Eye (tissue), 1 donor: ENCODE data around the gene MCF2L2.
"Not testable (repeated sequence)": the region's sequence is repeated elsewhere in the genome, so short reads cannot be mapped to it uniquely, and the experiment has no call there.

ENCODE experiments used
- DNase-seq: peaks from one replicate; pipeline ENCODE4 v3.0.0-alpha.2; 2015

MCF2L2 gene

DNA sequence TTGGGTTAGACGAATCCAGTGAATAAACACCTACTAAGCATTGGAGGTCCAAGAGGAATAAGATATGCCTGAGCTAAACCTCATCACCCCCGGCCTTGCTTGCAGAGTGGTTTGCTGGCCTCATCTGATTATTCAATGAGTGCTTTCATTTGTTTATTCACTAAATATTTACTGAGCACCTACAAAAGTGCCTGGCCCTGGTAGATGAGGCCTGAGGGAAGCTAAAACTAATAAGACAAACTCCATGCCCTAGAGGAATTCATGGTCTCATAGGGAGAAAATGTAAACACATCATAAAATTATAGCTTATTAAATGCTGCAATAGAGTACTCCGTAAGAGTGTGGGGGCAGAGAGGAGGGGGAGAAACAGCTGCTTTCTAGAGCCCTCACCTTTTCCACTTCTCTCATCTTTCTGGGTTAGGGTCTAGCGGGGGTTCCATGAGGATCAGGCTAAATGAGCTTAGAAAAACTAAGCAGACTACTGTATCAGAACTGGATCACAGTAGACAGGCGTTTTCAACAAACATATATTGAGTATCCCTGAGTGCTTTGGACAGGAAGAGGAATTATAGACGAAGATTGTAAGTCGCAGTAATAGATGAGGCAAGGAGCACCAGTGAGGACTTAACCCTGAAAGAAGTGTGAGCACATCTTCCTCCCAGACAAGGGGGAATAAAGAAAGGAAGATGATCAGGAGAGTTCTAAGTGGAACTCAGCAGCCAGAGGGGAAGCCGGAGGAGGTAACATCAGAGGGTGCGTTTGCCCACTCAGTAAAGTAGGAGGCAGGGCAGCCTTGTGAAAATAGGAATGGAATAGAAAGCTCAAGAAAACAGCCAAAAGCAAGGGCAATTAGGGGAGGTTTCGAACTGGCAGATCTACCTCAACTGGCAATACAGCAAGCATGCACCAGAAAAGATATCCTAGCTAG lies 234.4 kb downstream of the MCF2L2 start:
- DNase-seq: no peak

DNA sequence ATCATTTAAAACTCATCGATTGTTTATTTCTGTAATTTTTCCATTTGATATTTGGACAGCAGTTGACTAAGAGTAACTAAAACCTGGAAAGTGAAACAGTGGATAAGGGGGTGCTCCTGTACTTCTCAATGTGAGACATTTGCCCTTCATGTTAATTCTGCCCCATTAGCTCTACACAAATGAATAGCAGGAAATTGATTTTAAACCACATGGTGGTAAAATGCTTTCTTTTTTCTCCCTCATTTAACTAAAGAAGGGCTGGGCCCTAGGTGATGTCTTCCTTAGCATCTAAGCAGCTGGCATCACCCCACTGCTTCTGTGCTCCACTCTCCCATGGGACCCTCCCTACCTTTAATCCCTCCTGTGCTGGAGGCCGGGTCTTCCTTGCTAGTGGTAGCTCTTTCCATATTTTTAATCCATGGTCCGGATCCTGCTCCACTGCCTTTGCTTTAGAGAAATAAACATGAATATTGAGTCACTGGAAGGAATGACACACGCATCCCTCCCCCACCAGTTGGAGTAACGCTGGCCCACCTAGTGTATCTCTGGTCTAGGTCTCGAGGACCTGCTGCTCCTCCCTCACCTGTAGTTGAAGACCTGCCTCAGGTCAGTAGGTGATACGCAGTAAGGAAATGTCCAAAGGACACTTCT lies 235.6 kb downstream of the MCF2L2 start:
- no peak for DNase-seq

DNA sequence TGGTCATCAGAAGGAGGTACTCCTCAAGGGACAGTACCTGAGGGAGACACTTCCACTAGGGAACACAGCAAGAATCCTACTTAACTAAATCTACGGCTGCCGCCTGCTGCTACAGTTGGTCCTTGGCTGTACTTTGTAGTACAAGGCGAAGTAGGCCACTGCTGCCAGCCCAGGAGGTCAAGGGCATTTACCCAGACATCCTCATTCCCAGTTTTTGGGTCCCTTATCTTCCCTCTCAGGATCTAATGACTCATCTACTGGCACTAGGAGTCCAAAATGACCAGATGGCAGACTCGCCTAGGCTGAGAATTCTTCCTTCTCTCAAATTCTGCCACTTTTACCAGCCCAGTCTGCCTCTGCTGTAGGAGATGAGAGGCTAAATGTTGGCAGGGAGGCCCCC lies 238.8 kb downstream of the MCF2L2 start:
- DNase-seq: no peak

DNA sequence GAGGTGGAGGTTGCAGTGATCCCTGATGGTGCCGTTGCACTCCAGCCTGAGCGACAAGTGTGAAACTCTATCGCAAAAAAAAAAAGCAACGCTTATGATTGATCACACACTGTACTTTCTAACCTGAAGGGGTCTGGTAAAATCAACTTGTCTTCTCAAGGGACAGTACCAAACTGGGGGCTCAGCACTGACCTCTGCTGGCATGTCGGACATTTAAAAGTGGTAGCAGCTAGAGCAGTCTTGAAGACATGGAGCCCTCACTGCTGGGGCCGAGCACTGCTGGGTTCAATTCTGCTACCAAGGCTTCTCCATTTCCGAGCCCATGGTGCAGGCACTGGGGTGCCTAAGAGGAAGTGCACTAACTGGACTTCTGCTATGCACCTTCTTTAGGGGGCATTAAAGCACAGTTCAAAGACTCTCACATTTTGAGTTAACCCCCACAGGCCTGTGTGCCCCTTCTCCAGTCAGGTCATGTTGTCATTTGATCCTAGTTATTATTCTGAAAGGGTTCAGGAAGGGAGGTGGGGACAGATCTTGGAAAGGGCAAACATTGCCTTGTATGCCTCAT lies 239.4 kb downstream of the MCF2L2 start:
- peak; percentile 48 for DNase-seq

DNA sequence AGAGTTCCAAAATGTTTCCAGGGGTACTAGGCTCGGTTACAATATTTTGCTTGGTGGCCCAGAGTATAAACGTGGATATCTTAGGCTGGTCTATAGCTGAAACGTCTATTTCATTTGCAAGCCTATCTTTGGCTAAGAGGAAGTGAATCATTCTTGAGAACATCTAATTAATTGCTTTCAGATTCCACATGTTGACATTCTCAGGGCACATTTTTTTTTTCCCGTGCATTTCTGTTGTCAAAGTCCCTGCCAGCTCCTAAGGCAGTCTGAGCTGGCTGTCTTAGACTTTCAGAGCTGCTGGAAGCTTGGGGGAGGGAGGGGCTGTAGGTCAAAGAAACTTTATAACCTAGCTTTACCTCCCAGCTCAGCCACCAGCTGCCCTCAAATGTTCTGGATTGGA lies 242.7 kb downstream of the MCF2L2 start:
- DNase-seq: no peak

DNA sequence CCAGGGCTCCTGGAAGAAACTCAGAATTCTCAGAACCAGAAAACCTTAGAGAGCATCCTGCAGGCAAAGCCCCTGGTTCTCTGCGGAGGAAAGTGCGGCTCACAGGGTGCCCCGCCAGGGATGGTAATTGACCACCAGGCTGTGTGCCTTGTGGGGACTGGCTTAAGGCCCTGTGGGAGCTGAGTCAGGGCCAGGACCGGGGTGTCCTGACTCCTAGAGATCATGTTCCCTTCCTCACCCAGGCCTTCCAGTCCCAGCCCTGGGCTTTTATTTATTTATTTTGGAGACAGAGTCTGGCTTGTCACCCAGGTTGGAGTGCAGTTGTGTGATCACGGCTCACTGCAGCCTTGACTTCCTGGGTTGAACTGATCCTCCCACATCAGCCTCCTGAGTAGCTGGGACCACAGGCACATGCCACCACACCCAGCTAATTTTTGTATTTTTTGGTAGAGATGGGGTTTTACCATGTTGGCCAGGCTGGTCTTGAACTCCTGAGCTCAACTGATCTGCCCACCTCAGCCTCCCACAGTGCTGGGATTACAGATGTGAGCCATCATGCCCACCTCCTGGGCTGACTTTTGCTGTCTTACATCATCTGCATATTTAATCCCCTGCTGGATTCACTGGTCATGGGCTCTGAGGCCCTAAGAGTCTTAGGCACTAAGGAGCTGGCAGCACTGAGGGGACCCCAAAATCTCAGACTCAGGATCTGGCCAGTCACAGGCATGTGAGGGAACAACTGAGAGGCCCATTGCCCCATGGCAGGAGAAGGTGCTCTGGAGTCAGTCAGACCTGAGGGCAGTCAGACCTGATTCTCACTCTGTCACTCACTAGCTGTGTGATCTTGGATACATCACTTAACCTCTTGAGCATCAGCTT lies 245.4 kb downstream of the MCF2L2 start:
- DNase-seq: no peak

DNA sequence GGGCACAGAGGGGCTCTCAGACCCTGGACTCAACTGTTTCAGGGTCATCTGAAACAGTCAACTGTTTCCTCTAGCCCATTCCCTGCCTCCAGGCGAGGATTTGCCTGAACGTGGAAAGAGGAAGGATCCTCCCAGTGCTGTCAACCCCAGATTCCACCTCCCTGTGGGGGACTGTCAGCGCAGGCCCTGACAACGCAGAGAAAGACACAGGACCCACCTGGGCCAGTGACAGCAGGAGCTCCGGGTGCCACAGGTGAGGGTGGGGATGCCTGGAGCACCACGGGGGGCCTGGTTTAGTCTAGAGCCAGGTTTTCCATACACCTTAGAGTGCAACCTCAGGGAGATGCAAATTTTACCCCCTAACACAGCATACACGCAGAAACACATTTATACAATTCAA lies 246.3 kb downstream of the MCF2L2 start:
- DNase-seq: no peak

DNA sequence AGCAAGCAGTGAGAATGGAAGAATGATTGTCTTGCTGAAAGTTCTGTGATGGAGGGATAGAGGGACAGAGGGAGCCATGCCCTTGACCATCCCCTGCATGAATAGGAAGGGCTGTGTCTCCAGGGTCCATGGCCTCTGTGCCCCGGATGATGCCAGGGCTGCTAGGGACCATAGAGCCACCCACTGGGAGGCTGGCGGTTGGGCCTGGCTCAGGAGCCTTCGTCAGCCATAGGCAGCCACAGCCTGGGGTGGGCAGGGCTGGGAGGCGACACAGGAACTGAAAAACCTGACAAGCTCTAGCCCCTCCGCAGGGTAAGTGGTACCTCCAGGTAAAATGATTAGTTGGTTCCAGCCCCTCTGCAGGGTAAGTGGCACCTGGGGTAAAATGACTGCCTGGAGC lies 246.8 kb downstream of the MCF2L2 start:
- no peak for DNase-seq

DNA sequence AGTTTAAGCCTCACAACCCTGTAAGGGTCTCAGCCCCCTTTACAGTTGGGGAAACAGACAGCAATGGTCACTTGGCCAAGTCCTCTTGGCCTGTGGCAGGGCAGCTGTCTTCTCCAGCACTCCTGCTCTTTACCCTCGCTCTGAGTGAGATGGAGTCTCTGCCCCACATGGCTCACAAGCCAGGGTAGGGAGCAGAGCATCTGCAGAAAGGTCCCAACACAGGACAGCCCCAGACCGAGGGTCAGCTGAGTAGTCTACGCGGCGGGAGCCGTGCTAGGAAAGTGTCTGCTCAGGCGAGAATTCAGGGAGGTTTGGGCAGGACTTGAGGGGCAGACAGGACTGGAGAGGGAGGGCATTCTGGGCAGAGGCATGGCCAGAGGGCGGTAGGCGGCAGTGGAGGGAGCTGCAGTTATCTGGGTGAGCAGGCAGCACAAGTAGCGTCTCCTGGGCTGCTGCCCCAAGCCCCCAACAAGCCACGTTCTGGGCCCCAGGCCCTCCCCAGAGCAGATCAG lies 247.6 kb downstream of the MCF2L2 start:
- DNase-seq: peak; percentile 30

DNA sequence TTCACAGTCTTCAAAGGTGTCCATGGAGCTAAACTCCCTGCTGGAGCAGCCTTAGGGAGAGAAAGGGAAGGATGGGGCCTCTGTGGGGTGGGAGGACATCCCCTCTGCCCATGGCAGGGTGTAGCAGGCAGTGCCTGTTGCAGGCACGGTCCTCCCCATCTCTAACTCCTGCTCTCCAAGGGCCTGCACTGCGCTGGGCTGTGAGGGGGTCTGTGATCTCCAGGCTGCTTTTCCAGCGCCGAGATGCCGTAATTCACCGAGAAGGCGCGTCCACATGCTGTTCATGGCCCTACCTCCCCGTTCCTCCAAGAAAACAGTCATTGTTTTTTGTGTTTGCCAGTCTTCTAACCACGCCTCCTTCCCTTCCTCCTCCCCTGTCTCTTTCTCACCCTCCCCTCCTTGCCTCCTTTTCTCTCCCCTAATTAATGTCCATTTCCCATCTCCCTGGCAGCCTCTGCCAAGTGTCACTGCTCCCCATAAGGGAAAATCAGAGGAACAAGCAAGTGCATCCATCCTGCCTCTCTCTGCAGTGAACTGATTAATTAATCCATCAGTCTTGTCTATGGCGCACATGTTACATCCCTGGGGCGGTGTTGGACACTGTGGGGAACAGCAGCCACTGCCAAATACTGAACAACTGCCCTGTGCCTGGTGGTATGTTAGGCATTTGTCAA lies 248.2 kb downstream of the MCF2L2 start:
- DNase-seq: peak; percentile 70

DNA sequence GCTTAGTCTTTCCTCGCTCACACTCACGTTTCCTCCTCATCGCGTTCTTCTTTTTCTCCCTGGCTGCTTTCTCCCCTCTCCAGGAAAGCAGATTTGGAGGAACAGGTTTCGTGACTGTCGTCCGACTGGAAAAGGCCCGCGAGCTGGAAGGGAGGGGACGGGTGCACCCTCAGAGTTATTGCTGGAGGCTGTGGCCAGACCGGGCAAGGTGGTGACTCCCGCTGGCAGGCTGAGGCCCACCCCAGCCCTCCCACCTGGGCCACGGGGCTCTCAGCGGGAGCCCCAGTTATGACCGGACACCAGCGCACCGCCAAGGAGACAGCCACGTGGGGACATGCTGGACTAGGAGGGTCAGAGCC lies 248.9 kb downstream of the MCF2L2 start:
- not testable (repeated sequence) for DNase-seq

DNA sequence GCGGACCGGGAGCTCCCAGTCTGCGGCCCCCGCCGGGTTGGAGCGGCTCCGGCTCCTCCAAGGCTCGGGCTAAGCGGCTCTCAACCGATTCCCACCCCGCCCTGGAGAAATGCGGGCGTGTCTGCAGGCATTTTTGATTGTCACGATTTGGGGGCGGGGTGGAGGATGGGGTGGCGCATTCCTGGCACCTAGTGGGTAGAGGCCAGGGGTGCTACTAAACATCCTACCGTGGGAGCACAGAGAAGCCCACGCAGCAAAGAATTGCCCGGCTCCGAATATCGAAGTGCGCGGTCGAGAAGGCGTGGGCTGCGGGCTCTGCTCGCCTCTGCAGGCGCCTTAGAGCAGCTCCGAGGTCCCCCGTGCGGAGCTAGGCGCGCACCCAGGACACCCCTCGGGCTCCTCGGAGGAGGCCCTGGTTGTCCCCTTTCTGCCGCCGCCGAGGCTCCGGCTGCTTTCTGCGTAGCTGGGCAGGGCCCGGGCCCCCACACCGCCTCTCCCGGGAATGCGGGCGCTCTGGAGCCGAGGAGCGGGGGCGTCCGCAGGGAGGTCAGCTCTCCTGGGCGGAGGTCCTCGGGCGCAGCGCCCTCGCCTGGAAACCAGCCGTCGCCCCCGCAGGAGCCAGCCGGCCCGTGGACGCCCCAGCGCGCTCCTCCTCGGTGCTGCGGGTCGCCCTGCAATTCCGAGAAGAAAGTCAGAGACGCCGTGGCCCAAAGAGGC lies 249.4 kb downstream of the MCF2L2 start:
- DNase-seq: peak; percentile 77

DNA sequence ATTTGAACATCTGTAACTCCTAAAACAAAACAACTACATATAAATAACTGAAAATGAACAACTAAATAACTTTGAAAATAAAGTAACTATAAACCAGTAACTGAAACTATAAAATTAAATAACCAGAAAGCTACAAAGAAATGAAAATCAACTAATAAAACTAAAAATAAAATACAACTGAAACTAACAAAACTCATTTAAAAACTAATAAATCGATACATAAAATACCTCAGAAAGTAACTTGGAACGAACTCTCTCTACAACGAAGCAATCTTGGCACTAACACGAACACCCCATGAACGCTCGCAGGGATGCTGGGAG lies 249.9 kb downstream of the MCF2L2 start:
- no peak for DNase-seq

DNA sequence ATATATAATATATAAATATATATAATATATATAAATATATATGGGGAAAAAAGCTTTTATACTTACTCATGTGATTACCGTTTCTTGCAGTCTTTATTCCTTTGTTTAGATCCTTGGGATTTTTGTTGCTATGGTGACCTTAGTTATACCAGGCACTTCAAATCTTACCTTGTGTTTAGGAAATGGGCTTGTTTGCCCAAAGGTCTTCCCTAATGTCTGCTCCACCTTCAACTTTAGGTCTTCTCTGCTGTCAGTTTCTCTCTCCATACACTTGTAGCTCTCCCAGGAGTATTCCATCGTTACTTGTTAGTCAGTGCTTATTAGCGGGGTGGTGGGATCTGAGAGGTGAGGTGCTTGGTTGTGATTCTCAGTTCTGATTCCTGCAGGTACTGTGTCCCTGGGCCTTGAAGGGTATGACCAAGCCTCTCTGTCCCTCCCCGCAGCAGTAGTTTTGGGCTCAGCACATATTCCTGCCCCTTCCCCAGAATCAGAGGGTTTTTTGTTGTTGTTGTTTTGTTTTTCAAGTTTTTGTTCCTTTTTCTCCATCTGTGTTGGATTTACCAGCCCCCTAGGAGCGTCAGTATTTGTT lies 256.3 kb downstream of the MCF2L2 start:
- DNase-seq: peak; percentile 48

DNA sequence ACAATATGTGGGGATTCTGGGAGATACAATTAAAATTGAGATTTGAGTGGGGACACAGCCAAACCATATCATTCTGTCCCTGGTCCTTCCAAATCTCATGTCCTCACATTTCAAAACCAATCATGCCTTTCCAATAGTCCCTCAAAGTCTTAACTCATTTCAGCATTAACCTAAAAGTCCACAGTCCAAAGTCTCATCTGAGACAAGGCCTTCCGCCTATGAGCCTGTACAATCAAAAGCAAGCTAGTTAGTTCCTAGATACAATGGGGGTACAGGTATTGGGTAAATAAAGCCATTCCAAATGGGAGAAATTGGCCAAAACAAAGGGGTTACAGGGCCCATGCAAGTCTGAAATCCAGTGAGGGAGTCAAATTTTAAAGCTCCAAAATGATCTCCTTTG lies 260.4 kb downstream of the MCF2L2 start:
- not testable (repeated sequence) for DNase-seq

DNA sequence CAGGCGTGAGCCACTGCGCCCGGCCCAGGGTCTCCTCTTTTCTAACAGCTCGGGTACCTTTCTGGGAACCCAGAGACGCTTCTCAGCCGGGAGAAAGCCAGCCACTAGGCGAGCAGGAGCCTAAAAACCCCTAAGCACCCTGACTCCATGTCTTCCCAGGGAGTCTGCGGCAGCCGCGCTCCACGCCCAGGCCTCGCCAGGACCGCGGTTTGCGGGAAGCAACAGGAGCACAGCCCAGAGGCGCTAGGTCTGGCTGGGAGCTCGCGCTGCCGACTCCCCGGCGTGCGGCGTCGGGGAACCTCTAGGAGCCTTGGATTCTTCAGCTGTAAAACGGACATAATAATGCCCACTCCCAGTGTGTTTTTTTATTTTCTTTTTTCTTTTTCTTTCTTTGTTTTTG lies 264.9 kb downstream of the MCF2L2 start:
- no peak for DNase-seq

DNA sequence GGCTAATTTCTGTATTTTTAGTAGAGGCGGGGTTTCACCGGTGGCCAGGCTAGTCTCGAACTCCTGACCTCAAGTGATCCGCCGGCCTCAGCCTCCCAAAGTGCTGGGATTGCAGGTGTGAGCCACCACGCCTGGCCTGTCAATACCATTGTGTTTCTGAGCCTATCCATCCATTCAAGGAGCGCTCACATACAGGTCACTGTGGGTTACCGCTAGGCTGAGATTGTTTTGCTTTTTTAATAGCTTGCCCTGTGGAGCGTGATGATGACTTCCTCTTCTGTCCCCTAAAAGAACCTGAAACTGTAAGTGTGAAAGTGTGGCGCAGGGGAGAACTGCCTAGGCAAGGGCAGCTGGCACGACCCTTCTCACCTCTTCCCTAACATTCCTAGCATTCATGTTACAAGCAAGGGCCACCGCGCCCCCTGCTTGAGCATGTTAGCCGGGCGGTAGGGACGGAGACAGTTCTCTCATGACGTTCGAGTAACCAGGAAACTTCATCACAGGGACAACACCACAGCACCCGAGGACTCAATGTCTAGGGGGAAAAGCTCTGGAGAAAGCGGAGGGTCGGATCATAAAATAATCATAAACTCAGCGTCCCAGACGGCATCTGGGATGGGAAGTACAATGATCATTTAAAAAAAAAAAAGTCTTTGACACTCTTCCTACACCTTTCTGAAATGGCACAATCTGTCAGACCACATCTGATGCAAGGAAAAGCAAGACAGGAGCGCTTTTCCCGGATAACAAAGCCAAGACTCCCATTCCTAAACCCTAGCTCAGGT lies 266.7 kb downstream of the MCF2L2 start:
- DNase-seq: peak; percentile 56

DNA sequence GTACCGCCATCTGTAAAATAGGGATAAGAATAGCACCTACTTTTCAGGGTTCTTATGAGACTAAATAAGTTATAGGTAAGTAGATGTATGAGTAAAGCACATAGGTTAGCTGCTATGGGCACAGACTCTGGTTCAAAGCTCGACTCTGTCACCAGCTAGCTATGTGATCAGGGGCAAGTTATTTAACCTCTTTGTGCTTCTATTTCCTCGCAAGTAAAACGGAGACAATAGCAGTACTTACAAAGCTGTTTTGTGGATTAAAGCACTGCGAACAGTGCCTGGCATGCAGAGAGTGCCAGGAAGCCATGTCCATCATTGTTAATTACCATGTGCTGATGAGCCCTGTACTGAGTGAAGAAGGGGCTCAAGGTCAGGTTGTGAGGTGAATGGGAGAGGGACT lies 267.8 kb downstream of the MCF2L2 start:
- no peak for DNase-seq

DNA sequence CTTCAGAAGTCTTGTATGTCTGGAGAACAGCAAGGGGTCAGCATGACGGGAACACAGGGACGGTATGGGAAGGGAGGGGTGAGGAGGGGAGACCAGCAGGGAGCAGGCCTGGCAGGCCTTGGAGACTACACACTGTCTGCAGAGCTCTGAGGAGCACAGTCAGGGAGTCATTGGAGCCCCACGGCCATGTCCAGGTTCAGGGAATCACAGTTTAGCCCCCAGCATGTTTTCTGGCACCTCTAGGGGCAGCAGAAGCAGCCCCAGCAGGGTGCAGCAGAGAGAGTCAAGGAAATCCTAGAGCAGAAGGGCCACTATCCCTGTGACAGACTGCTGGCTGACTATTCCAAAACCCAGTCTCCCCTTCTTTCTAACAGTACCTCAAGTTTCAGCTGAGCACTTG lies 269.1 kb downstream of the MCF2L2 start:
- DNase-seq: no peak

DNA sequence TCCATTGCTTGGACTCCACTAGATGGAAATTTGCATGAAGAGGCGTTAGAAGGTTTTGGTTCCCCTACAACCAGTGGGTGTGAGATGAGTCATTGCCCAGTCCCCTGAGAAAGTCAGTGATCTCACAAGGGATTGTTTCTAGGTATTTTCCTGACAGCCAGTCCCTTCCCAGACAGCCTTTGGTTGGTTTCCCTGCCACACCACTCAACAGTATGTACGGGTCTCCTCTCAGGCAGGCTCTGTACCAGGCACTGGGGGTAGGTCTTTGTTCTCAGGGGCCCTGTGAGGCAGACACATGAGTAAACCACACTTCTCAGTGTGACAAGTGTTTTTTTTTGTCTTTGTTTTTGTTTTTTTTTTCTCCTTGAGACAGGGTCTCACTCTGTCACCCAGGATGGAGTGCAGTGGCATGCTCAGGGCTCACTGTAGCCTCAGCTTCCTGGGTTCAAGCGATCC lies 269.8 kb downstream of the MCF2L2 start:
- no peak for DNase-seq
